GM12878 (cell line): ENCODE results near the gene IQGAP2. TPM values are rescaled to one million over a fixed set of nuclear protein-coding genes. Genes with fewer than 3 reads are reported as not detected.

ENCODE experiments used
- ATAC-seq: fragments of 200-7000 bp; cut with Tn5 transposase; 3 replicates; pipeline ENCODE4 v1.9.1; 2020; ENCODE audit warnings: mild to moderate bottlenecking, moderate library complexity
- BruUV-seq: library from RNA; stranded (reverse); fragments of 400-500 nt; replicated peaks from 2 replicates; lab custom pipeline; 2021; lab: Mats Ljungman, UMichigan
- CTCF ChIA-PET: fragments of 300-600 bp; sonication (Branson Sonifier 250); formaldehyde crosslinking; extraction: SDS; loops from one replicate; lab custom pipeline; 2021; ENCODE audit warnings: inconsistent platforms; lab: Yijun Ruan, JAX
- POLR2A ChIA-PET: fragments of 350-600 bp; formaldehyde crosslinking; extraction: SDS; loops from one replicate; lab custom pipeline; 2021; ENCODE audit warnings: inconsistent platforms; lab: Charles Lee
- RAD21 ChIA-PET: fragments of 300-600 bp; sonication (Branson Sonifier 250); formaldehyde crosslinking; loops from one replicate; lab custom pipeline; 2023; ENCODE audit warnings: antibody characterized with exemption; ENCODE audit not compliant: unreplicated experiment; lab: Charles Lee
- SMC1A ChIA-PET: fragments of 300-600 bp; sonication (Branson Sonifier 250); formaldehyde crosslinking; loops from one replicate; lab custom pipeline; 2023; ENCODE audit not compliant: unreplicated experiment, uncharacterized antibody; lab: Charles Lee
- DNase-seq: peaks from one replicate; pipeline ENCODE4 v3.0.0-alpha.2; 2011; ENCODE audit warnings: low read depth, low spot score
- FAIRE-seq: peaks from 3 replicates; lab custom pipeline; 2011; peaks lifted over from hg19 to GRCh38; lab: Jason Lieb, UNC
- H2AFZ ChIP-seq: 2 replicates; pipeline ENCODE4 v1.6.0; 2011; ENCODE audit warnings: low read depth, low read length, control low read depth; ENCODE audit not compliant: control insufficient read depth
- H3K27ac ChIP-seq: 2 replicates; pipeline ENCODE4 v1.5.1; 2011; ENCODE audit warnings: control low read depth; ENCODE audit not compliant: control insufficient read depth, insufficient read depth
- H3K27me3 ChIP-seq, 2 experiments: replicated peaks in 1 of 2; 2 replicates each; pipeline versions ENCODE4 v1.6.0 to v1.6.1; 2011; ENCODE audit warnings: low read length in 1 of 2; ENCODE audit not compliant: control insufficient read depth in 2 of 2, insufficient read depth in 2 of 2
- H3K36me3 ChIP-seq, 2 experiments: 2 replicates each; pipeline ENCODE4 v1.5.1; 2011; ENCODE audit warnings: low read length in 1 of 2; ENCODE audit not compliant: control insufficient read depth in 2 of 2, insufficient read depth in 2 of 2
- H3K4me1 ChIP-seq: 2 replicates; pipeline ENCODE4 v1.6.1; 2011; ENCODE audit warnings: mild to moderate bottlenecking, low read length, moderate library complexity, mixed read lengths; ENCODE audit not compliant: control insufficient read depth, insufficient read depth
- H3K4me2 ChIP-seq: 2 replicates; pipeline ENCODE4 v1.6.0; 2011; ENCODE audit warnings: control low read depth; ENCODE audit not compliant: control insufficient read depth, insufficient read depth
- H3K4me3 ChIP-seq: fragments of 200-600 bp; sonication (generic); 2 replicates; pipeline ENCODE4 v1.5.1; 2016
- H3K79me2 ChIP-seq: 2 replicates; pipeline ENCODE4 v1.6.0; 2011; ENCODE audit warnings: low read length; ENCODE audit not compliant: control insufficient read depth, insufficient read depth
- H3K9ac ChIP-seq: 2 replicates; pipeline ENCODE4 v1.8.0; 2011; ENCODE audit warnings: low read length, control low read depth, mixed read lengths; ENCODE audit not compliant: control insufficient read depth, insufficient read depth
- H3K9me3 ChIP-seq: replicated peaks from 3 replicates; pipeline ENCODE4 v1.5.1; 2011; ENCODE audit warnings: mild to moderate bottlenecking, low read length; ENCODE audit not compliant: control insufficient read depth, insufficient read depth
- H4K20me1 ChIP-seq: 2 replicates; pipeline ENCODE4 v1.6.0; 2011; ENCODE audit not compliant: control insufficient read depth, insufficient read depth
- EED ChIP-seq: sonication (generic); IDR thresholded peaks from 2 replicates; pipeline ENCODE4 v1.6.1; 2016; ENCODE audit warnings: antibody characterized with exemption, low read depth
- HSF1 ChIP-seq: fragments of 150-350 bp; IDR thresholded peaks from 2 replicates; pipeline ENCODE4 v1.6.1; 2014; ENCODE audit warnings: mild to moderate bottlenecking, low read depth, low read length
- RUNX3 ChIP-seq: IDR thresholded peaks from 2 replicates; pipeline ENCODE4 v1.6.1; 2012; ENCODE audit warnings: low read length, inconsistent platforms
- SMAD1 ChIP-seq: fragments of 450-650 bp; IDR thresholded peaks from 2 replicates; pipeline ENCODE4 v1.6.1; 2018; ENCODE audit warnings: mild to moderate bottlenecking, low read depth; ENCODE audit not compliant: partially characterized antibody
- SMARCA5 ChIP-seq: fragments of 450-650 bp; IDR thresholded peaks from 2 replicates; pipeline ENCODE4 v1.6.1; 2017; ENCODE audit warnings: mild to moderate bottlenecking
- USF2 ChIP-seq: IDR thresholded peaks from 2 replicates; pipeline ENCODE4 v1.6.1; 2011; ENCODE audit warnings: low read depth, low read length, improper control_type of control experiment, borderline replicate concordance
- ZNF592 ChIP-seq: fragments of 450-650 bp; IDR thresholded peaks from 2 replicates; pipeline ENCODE4 v1.6.1; 2017; ENCODE audit warnings: mild to moderate bottlenecking, moderate library complexity
- WGBS: methylation state at CpG from one replicate; pipeline ENCODE4 v1.1.6; 2016; ENCODE audit warnings: low lambda C conversion rate; ENCODE audit not compliant: insufficient replicate concordance, insufficient coverage; ENCODE audit errors: missing lambda C conversion rate; 5-methylcytosine and 5-hydroxymethylcytosine counted together
- in situ Hi-C: fragments of 300-500 bp; cut with MboI; formaldehyde crosslinking; loops from 9 replicates; pipeline ENCODE4 v1.14.3; 2018; ENCODE audit warnings: mixed read lengths
- intact Hi-C: fragments of 100-400 bp; cut with micrococcal nuclease; formaldehyde crosslinking; loops from one replicate; pipeline ENCODE4 v1.14.2; 2022; ENCODE audit not compliant: unreplicated experiment
- polyA plus RNA-seq, 11 experiments: library from polyadenylated mRNA; depleted of rRNA in 4 of 11; unstranded in 6 of 11; stranded (reverse) in 5 of 11; fragments of >200 nt; fragmentation: Nextera tagmentation in 4 of 11; fragmentation: Illumina TruSeq in 1 of 11; extraction: Ambion mirVana in 4 of 11; extraction: Trizol in 1 of 11; gene quantifications; 1 replicate in 1 of 11; 2 replicates in 10 of 11; pipeline versions ENCODE4 v1.2.1 to v1.2.3, GENCODE V29; 2011 to 2016; ENCODE audit warnings: inconsistent platforms in 2 of 11, missing spikeins in 2 of 11, low read depth in 1 of 11
- total RNA-seq, 4 experiments: library from RNA; depleted of rRNA in 3 of 4; stranded (reverse); fragments of >200 nt in 3 of 4; fragmentation: Illumina TruSeq in 1 of 4; extraction: Trizol in 1 of 4; gene quantifications; 2 replicates each; pipeline versions ENCODE4 v1.2.1 to v1.2.3, GENCODE V29; 2013 to 2021

The IQGAP2 gene
- total and polyA plus RNA-seq, 10 of the 15 experiments (the other 5 are each of a cell fraction or from before 2014, with no cell fraction given): 14.5 to 41.4 (median 21.8) TPM

- POLR2A ChIA-PET: no interaction called here
- H4K20me1 ChIP-seq: no peaks in the 10 kb centered on the region
- H3K9me3 ChIP-seq: no peaks in the 10 kb centered on the region
- TF ChIP-seq SMARCA5 (no peak), EED (no peak), ZNF592 (no peak), RUNX3 (no peak), HSF1 (no peak), USF2 (no peak), SMAD1 (no peak)
- TF ChIP-seq, all 136 proteins: peak for 0
- Histone ChIP-seq H3K4me2 (no peak overlapping the region), H3K79me2 (no peaks in the 10 kb centered on the region), H3K27me3 (no peaks in the 10 kb centered on the region), H3K4me3 (no peak overlapping the region), H2AFZ (no peak overlapping the region), H3K36me3 (peaks cover 0 to 7% of the 10 kb centered on the region in 2 experiments; a peak in 1 of 4 replicates), H3K9ac (no peak overlapping the region), H3K4me1 (no peaks in the 10 kb centered on the region), H3K27ac (no peak overlapping the region)
- DNase-seq: no peak
- in situ Hi-C loops (no loop called here), intact Hi-C loops (no loop called here)
- ChIA-PET SMC1A (interaction anchor here (1.1 kb wide), 1 partner anchor 17 kb away, joined by 4 read pairs; no protein-coding TSS in a partner anchor), CTCF (interaction anchor here (1.1 to 3.4 kb wide), 2 partner anchors 14 to 104 kb away, joined by 5 to 10 read pairs; no protein-coding TSS in a partner anchor), RAD21 (no interaction called here)
- ATAC-seq: no peak
- FAIRE-seq: no peak
- WGBS: 94% methylated on average over 3 of the region's 3 CpGs
- no TSS peak for BruUV-seq
Measured at GRCh38 chr5:76670508-76670907, 267.4 kb downstream of the IQGAP2 start.
